Stimulated activated CD4-positive, alpha-beta T cell treated with anti-CD3 and anti-CD28 coated beads, Interleukin-1b, Interleukin-23, amount 100 ng/mL, for 4 hours (primary cell): ENCODE results near the gene ZNF768.
"Not testable (repeated sequence)": the region's sequence is repeated elsewhere in the genome, so short reads cannot be mapped to it uniquely, and the experiment has no call there.

Experiments
- DNase-seq, 2 donors: peaks; one replicate each; pipeline ENCODE4 v3.0.0-alpha.2; 2020; ENCODE audit warnings: low read depth in 2 of 2

Gene ZNF768

GRCh38 chr16:30533146-30533522, 6.8 kb upstream of the ZNF768 start:
- no peak for DNase-seq

GRCh38 chr16:30532285-30533145, 6.1 kb upstream of the ZNF768 start:
- DNase-seq, result no peak

- no peak for DNase-seq
Measured at GRCh38 chr16:30530163-30531037, 4.0 kb upstream of the ZNF768 start.

GRCh38 chr16:30528799-30529457, 2.6 kb upstream of the ZNF768 start:
- no peak for DNase-seq

GRCh38 chr16:30527635-30528178, 1.3 kb upstream of the ZNF768 start:
- DNase-seq, result no peak

GRCh38 chr16:30526823-30527634, 663 bp upstream of the ZNF768 start:
- DNase-seq, result peak; percentile 77 to 92

- no peak for DNase-seq
Measured at GRCh38 chr16:30525844-30526136, 576 bp downstream of the ZNF768 start.

- DNase-seq, result no peak
Measured at GRCh38 chr16:30524575-30525568, 1.5 kb downstream of the ZNF768 start.

- DNase-seq, result no peak
Measured at GRCh38 chr16:30523768-30524574, 2.4 kb downstream of the ZNF768 start.

GRCh38 chr16:30522702-30523463, 3.5 kb downstream of the ZNF768 start:
- not testable (repeated sequence) for DNase-seq

- DNase-seq, result no peak
Measured at GRCh38 chr16:30521873-30522641, 4.3 kb downstream of the ZNF768 start.

GRCh38 chr16:30521476-30521872, 4.9 kb downstream of the ZNF768 start:
- DNase-seq, result no peak

GRCh38 chr16:30519120-30520049, 7.0 kb downstream of the ZNF768 start:
- no peak for DNase-seq

- no peak for DNase-seq
Measured at GRCh38 chr16:30518552-30518951, 7.8 kb downstream of the ZNF768 start.

- DNase-seq, result no peak
Measured at GRCh38 chr16:30515275-30515674, 11.1 kb downstream of the ZNF768 start.

- no peak for DNase-seq
Measured at GRCh38 chr16:30511509-30511908, 14.9 kb downstream of the ZNF768 start.
